GM12878 (cell line): Measurements from ENCODE around the gene GIT1. TPM values are rescaled to one million over a fixed set of nuclear protein-coding genes. Genes with fewer than 3 reads are reported as not detected.

ENCODE experiments used
- ATAC-seq: fragments of 200-7000 bp; cut with Tn5 transposase; 3 replicates; pipeline ENCODE4 v1.9.1; 2020; ENCODE audit warnings: mild to moderate bottlenecking, moderate library complexity
- BruUV-seq: library from RNA; stranded (reverse); fragments of 400-500 nt; replicated peaks from 2 replicates; lab custom pipeline; 2021; lab: Mats Ljungman, UMichigan
- CTCF ChIA-PET: fragments of 300-600 bp; sonication (Branson Sonifier 250); formaldehyde crosslinking; extraction: SDS; loops from one replicate; lab custom pipeline; 2021; ENCODE audit warnings: inconsistent platforms; lab: Yijun Ruan, JAX
- POLR2A ChIA-PET: fragments of 350-600 bp; formaldehyde crosslinking; extraction: SDS; loops from one replicate; lab custom pipeline; 2021; ENCODE audit warnings: inconsistent platforms; lab: Charles Lee
- RAD21 ChIA-PET: fragments of 300-600 bp; sonication (Branson Sonifier 250); formaldehyde crosslinking; loops from one replicate; lab custom pipeline; 2023; ENCODE audit warnings: antibody characterized with exemption; ENCODE audit not compliant: unreplicated experiment; lab: Charles Lee
- SMC1A ChIA-PET: fragments of 300-600 bp; sonication (Branson Sonifier 250); formaldehyde crosslinking; loops from one replicate; lab custom pipeline; 2023; ENCODE audit not compliant: unreplicated experiment, uncharacterized antibody; lab: Charles Lee
- DNase-seq: peaks from one replicate; pipeline ENCODE4 v3.0.0-alpha.2; 2011; ENCODE audit warnings: low read depth, low spot score
- FAIRE-seq: peaks from 3 replicates; lab custom pipeline; 2011; peaks lifted over from hg19 to GRCh38; lab: Jason Lieb, UNC
- H2AFZ ChIP-seq: 2 replicates; pipeline ENCODE4 v1.6.0; 2011; ENCODE audit warnings: low read depth, low read length, control low read depth; ENCODE audit not compliant: control insufficient read depth
- H3K27ac ChIP-seq: 2 replicates; pipeline ENCODE4 v1.5.1; 2011; ENCODE audit warnings: control low read depth; ENCODE audit not compliant: control insufficient read depth, insufficient read depth
- H3K27me3 ChIP-seq, 2 experiments: replicated peaks in 1 of 2; 2 replicates each; pipeline versions ENCODE4 v1.6.0 to v1.6.1; 2011; ENCODE audit warnings: low read length in 1 of 2; ENCODE audit not compliant: control insufficient read depth in 2 of 2, insufficient read depth in 2 of 2
- H3K36me3 ChIP-seq, 2 experiments: 2 replicates each; pipeline ENCODE4 v1.5.1; 2011; ENCODE audit warnings: low read length in 1 of 2; ENCODE audit not compliant: control insufficient read depth in 2 of 2, insufficient read depth in 2 of 2
- H3K4me1 ChIP-seq: 2 replicates; pipeline ENCODE4 v1.6.1; 2011; ENCODE audit warnings: mild to moderate bottlenecking, low read length, moderate library complexity, mixed read lengths; ENCODE audit not compliant: control insufficient read depth, insufficient read depth
- H3K4me2 ChIP-seq: 2 replicates; pipeline ENCODE4 v1.6.0; 2011; ENCODE audit warnings: control low read depth; ENCODE audit not compliant: control insufficient read depth, insufficient read depth
- H3K4me3 ChIP-seq: fragments of 200-600 bp; sonication (generic); 2 replicates; pipeline ENCODE4 v1.5.1; 2016
- H3K79me2 ChIP-seq: 2 replicates; pipeline ENCODE4 v1.6.0; 2011; ENCODE audit warnings: low read length; ENCODE audit not compliant: control insufficient read depth, insufficient read depth
- H3K9ac ChIP-seq: 2 replicates; pipeline ENCODE4 v1.8.0; 2011; ENCODE audit warnings: low read length, control low read depth, mixed read lengths; ENCODE audit not compliant: control insufficient read depth, insufficient read depth
- H3K9me3 ChIP-seq: replicated peaks from 3 replicates; pipeline ENCODE4 v1.5.1; 2011; ENCODE audit warnings: mild to moderate bottlenecking, low read length; ENCODE audit not compliant: control insufficient read depth, insufficient read depth
- H4K20me1 ChIP-seq: 2 replicates; pipeline ENCODE4 v1.6.0; 2011; ENCODE audit not compliant: control insufficient read depth, insufficient read depth
- ATF2 ChIP-seq: IDR thresholded peaks from 2 replicates; pipeline ENCODE4 v1.6.1; 2012; ENCODE audit warnings: low read length, inconsistent platforms
- DPF2 ChIP-seq: fragments of 450-650 bp; IDR thresholded peaks from 2 replicates; pipeline ENCODE4 v1.6.1; 2017; ENCODE audit warnings: mild to moderate bottlenecking
- EED ChIP-seq: sonication (generic); IDR thresholded peaks from 2 replicates; pipeline ENCODE4 v1.6.1; 2016; ENCODE audit warnings: antibody characterized with exemption, low read depth
- FOS ChIP-seq: IDR thresholded peaks from 3 replicates; pipeline ENCODE4 v1.6.1; 2011; ENCODE audit warnings: borderline replicate concordance; ENCODE audit not compliant: insufficient read length; ENCODE audit errors: extremely low read depth
- HDAC6 ChIP-seq: fragments of 200-600 bp; sonication (generic); IDR thresholded peaks from one replicate; pipeline ENCODE4 v1.8.0; 2017; ENCODE audit warnings: antibody characterized with exemption; ENCODE audit not compliant: unreplicated experiment
- IKZF1 ChIP-seq: fragments of 450-650 bp; conservative IDR thresholded peaks from 2 replicates; pipeline ENCODE4 v1.6.1; 2017; ENCODE audit warnings: antibody characterized with exemption, mild to moderate bottlenecking
- IKZF2 ChIP-seq, 2 experiments: fragments of 450-650 bp; IDR thresholded peaks; 2 replicates each; pipeline ENCODE4 v1.6.1; 2017; ENCODE audit warnings: mild to moderate bottlenecking in 2 of 2, moderate library complexity in 2 of 2
- LARP7 ChIP-seq: fragments of 450-650 bp; IDR thresholded peaks from 2 replicates; pipeline ENCODE4 v1.6.1; 2017; ENCODE audit warnings: mild to moderate bottlenecking
- POLR2AphosphoS2 ChIP-seq: IDR thresholded peaks from 2 replicates; pipeline ENCODE4 v1.6.1; 2011; ENCODE audit warnings: low read depth, mild to moderate bottlenecking, low read length, improper control_type of control experiment, moderate library complexity
- SIN3A ChIP-seq: IDR thresholded peaks from 2 replicates; pipeline ENCODE4 v1.6.1; 2012; ENCODE audit warnings: low read depth, low read length, improper control_type of control experiment
- SPI1 ChIP-seq: IDR thresholded peaks from 2 replicates; pipeline ENCODE4 v1.6.1; 2011; ENCODE audit warnings: low read depth, mild to moderate bottlenecking, low read length, moderate library complexity, borderline replicate concordance; ENCODE audit not compliant: insufficient read depth
- SUPT20H ChIP-seq: IDR thresholded peaks from 2 replicates; pipeline ENCODE4 v1.6.1; 2011; ENCODE audit warnings: low read depth, mild to moderate bottlenecking, low read length, moderate library complexity, borderline replicate concordance; ENCODE audit not compliant: control insufficient read depth
- TARDBP ChIP-seq: IDR thresholded peaks from 2 replicates; pipeline ENCODE4 v1.6.1; 2016; ENCODE audit warnings: borderline replicate concordance
- TCF12 ChIP-seq: IDR thresholded peaks from 2 replicates; pipeline ENCODE4 v1.6.1; 2011; ENCODE audit warnings: low read depth, mild to moderate bottlenecking, low read length
- TCF3 ChIP-seq: IDR thresholded peaks from 2 replicates; pipeline ENCODE4 v1.6.1; 2012; ENCODE audit warnings: low read depth, mild to moderate bottlenecking, low read length, borderline replicate concordance; ENCODE audit not compliant: insufficient read depth
- WGBS: methylation state at CpG from one replicate; pipeline ENCODE4 v1.1.6; 2016; ENCODE audit warnings: low lambda C conversion rate; ENCODE audit not compliant: insufficient replicate concordance, insufficient coverage; ENCODE audit errors: missing lambda C conversion rate; 5-methylcytosine and 5-hydroxymethylcytosine counted together
- in situ Hi-C: fragments of 300-500 bp; cut with MboI; formaldehyde crosslinking; loops from 9 replicates; pipeline ENCODE4 v1.14.3; 2018; ENCODE audit warnings: mixed read lengths
- intact Hi-C: fragments of 100-400 bp; cut with micrococcal nuclease; formaldehyde crosslinking; loops from one replicate; pipeline ENCODE4 v1.14.2; 2022; ENCODE audit not compliant: unreplicated experiment
- polyA plus RNA-seq, 11 experiments: library from polyadenylated mRNA; depleted of rRNA in 4 of 11; unstranded in 6 of 11; stranded (reverse) in 5 of 11; fragments of >200 nt; fragmentation: Nextera tagmentation in 4 of 11; fragmentation: Illumina TruSeq in 1 of 11; extraction: Ambion mirVana in 4 of 11; extraction: Trizol in 1 of 11; gene quantifications; 1 replicate in 1 of 11; 2 replicates in 10 of 11; pipeline versions ENCODE4 v1.2.1 to v1.2.3, GENCODE V29; 2011 to 2016; ENCODE audit warnings: inconsistent platforms in 2 of 11, missing spikeins in 2 of 11, low read depth in 1 of 11
- total RNA-seq, 4 experiments: library from RNA; depleted of rRNA in 3 of 4; stranded (reverse); fragments of >200 nt in 3 of 4; fragmentation: Illumina TruSeq in 1 of 4; extraction: Trizol in 1 of 4; gene quantifications; 2 replicates each; pipeline versions ENCODE4 v1.2.1 to v1.2.3, GENCODE V29; 2013 to 2021
- TF ChIP-seq, protein P1 (sequence below): fragments of 450-650 bp; IDR thresholded peaks from 2 replicates; pipeline ENCODE4 v1.6.1; 2018; ENCODE audit warnings: mild to moderate bottlenecking, low read depth, moderate library complexity; ENCODE audit not compliant: partially characterized antibody
- TF ChIP-seq, protein P2 (sequence below): fragments of 450-650 bp; IDR thresholded peaks from 2 replicates; pipeline ENCODE4 v1.6.1; 2017; ENCODE audit warnings: low read depth, mild to moderate bottlenecking, moderate library complexity

The GIT1 gene
- total and polyA plus RNA-seq, 10 of the 15 experiments (the other 5 are each of a cell fraction or from before 2014, with no cell fraction given), result 0.24 to 45.3 (median 20.9) TPM

GRCh38 chr17:29560316-29560715, 29.1 kb downstream of the GIT1 start:
- H3K4me3 ChIP-seq, result no peak overlapping the region
- H3K9me3 ChIP-seq, result no peaks in the 10 kb centered on the region
- no peaks in the 10 kb centered on the region for H3K27me3 ChIP-seq
- DNase-seq, result no peak
- peak overlapping the region; percentile 72 for H3K4me2 ChIP-seq
- no TSS peak for BruUV-seq
- TF ChIP-seq SUPT20H (no peak), IKZF2 (IDR thresholded peaks at IDR 0.05) (peak; percentile 75 to 77), DPF2 (no peak), TARDBP (no peak), LARP7 (no peak), TCF3 (0 out of 2 replicates have a peak, but pooled peaks have one; percentile 72), EED (peak; percentile 63), POLR2AphosphoS2 (no peak), ATF2 (no peak), SPI1 (peak; percentile 91), TCF12 (peak; percentile 83; the same call in 1 of the 2 replicates), SIN3A (no peak), HDAC6 (no peak), FOS (no peak), IKZF1 (peak; percentile 55)
- TF ChIP-seq, protein P1, sequence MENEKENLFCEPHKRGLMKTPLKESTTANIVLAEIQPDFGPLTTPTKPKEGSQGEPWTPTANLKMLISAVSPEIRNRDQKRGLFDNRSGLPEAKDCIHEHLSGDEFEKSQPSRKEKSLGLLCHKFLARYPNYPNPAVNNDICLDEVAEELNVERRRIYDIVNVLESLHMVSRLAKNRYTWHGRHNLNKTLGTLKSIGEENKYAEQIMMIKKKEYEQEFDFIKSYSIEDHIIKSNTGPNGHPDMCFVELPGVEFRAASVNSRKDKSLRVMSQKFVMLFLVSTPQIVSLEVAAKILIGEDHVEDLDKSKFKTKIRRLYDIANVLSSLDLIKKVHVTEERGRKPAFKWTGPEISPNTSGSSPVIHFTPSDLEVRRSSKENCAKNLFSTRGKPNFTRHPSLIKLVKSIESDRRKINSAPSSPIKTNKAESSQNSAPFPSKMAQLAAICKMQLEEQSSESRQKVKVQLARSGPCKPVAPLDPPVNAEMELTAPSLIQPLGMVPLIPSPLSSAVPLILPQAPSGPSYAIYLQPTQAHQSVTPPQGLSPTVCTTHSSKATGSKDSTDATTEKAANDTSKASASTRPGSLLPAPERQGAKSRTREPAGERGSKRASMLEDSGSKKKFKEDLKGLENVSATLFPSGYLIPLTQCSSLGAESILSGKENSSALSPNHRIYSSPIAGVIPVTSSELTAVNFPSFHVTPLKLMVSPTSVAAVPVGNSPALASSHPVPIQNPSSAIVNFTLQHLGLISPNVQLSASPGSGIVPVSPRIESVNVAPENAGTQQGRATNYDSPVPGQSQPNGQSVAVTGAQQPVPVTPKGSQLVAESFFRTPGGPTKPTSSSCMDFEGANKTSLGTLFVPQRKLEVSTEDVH, result no peak
- TF ChIP-seq, protein P2, sequence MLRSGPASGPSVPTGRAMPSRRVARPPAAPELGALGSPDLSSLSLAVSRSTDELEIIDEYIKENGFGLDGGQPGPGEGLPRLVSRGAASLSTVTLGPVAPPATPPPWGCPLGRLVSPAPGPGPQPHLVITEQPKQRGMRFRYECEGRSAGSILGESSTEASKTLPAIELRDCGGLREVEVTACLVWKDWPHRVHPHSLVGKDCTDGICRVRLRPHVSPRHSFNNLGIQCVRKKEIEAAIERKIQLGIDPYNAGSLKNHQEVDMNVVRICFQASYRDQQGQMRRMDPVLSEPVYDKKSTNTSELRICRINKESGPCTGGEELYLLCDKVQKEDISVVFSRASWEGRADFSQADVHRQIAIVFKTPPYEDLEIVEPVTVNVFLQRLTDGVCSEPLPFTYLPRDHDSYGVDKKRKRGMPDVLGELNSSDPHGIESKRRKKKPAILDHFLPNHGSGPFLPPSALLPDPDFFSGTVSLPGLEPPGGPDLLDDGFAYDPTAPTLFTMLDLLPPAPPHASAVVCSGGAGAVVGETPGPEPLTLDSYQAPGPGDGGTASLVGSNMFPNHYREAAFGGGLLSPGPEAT, result peak; percentile 65
- H4K20me1 ChIP-seq, result no peaks in the 10 kb centered on the region
- WGBS, result 37% methylated on average over 5 of the region's 6 CpGs
- in situ Hi-C loops, result no loop called here
- ChIA-PET SMC1A (interaction anchor here (1.0 to 2.0 kb wide), 3 partner anchors 12 to 190 kb away, joined by 3 to 11 read pairs (median 5); partner anchors contain the start of gene ANKRD13B), RAD21 (interaction anchor here (0.8 to 1.5 kb wide), 2 partner anchors 18 to 190 kb away, joined by 3 to 4 read pairs; no protein-coding TSS in a partner anchor), CTCF (interaction anchor here (1.0 to 1.8 kb wide), 8 partner anchors 10 to 535 kb away, joined by 3 to 12 read pairs (median 7); no protein-coding TSS in a partner anchor), POLR2A (no interaction called here)
- peak; percentile 83 for ATAC-seq
- H3K36me3 ChIP-seq, result peaks cover 2 to 3% of the 10 kb centered on the region in 2 experiments; a peak in 3 of 4 replicates
- no peaks in the 10 kb centered on the region for H3K79me2 ChIP-seq
- intact Hi-C loops, result no loop called here
- H3K4me1 ChIP-seq, result peaks cover 42% of the 10 kb centered on the region
- no peak overlapping the region for H3K9ac ChIP-seq
- FAIRE-seq, result peak; percentile 13
- peak overlapping the region; percentile 33 for H2AFZ ChIP-seq
- no peak overlapping the region for H3K27ac ChIP-seq
